Activated naive CD8-positive, alpha-beta T cell treated with anti-CD3 and anti-CD28 coated beads, Interleukin-2, amount 50 U/mL, for 16 hours (primary cell): ENCODE data around the gene PRMT1.

Experiments used
- DNase-seq: peaks from one replicate; pipeline ENCODE4 v3.0.0-alpha.2; 2020; ENCODE audit warnings: low read depth, low spot score

PRMT1 gene

GRCh38 chr19:49688531-49689132 is 11.6 kb downstream of the PRMT1 start:
- no peak for DNase-seq

GRCh38 chr19:49689133-49690078 is 12.3 kb downstream of the PRMT1 start, which contains the start of gene ADM5:
Gene ADM5 (plus strand): TSS chr19:49689594. CDS start chr19:49689838, 244 bp downstream.
- DNase-seq, result no peak

- DNase-seq, result no peak
These were observed 13.1 kb downstream of the PRMT1 start for GRCh38 chr19:49690079-49690655.

GRCh38 chr19:49690656-49691242 is 13.7 kb downstream of the PRMT1 start, which contains the start of gene CPT1C:
Gene CPT1C (plus strand): TSS chr19:49691116. CDS start chr19:49692253, 1,137 bp downstream.
- DNase-seq, result no peak

- DNase-seq, result no peak
These were observed 14.4 kb downstream of the PRMT1 start for GRCh38 chr19:49691243-49692146.

GRCh38 chr19:49692147-49692506 is 15.1 kb downstream of the PRMT1 start:
- no peak for DNase-seq

- DNase-seq, result no peak
These were observed 19.0 kb downstream of the PRMT1 start for GRCh38 chr19:49696115-49696514.

GRCh38 chr19:49696865-49697264 is 19.8 kb downstream of the PRMT1 start:
- no peak for DNase-seq

- no peak for DNase-seq
These were observed 22.3 kb downstream of the PRMT1 start for GRCh38 chr19:49699364-49699763.

- no peak for DNase-seq
These were observed 23.5 kb downstream of the PRMT1 start for GRCh38 chr19:49700563-49700962.

- DNase-seq, result no peak
These were observed 24.3 kb downstream of the PRMT1 start for GRCh38 chr19:49701271-49701786.

GRCh38 chr19:49704888-49705642 is 28.0 kb downstream of the PRMT1 start:
- no peak for DNase-seq

GRCh38 chr19:49705919-49706318 is 28.8 kb downstream of the PRMT1 start:
- no peak for DNase-seq

GRCh38 chr19:49710372-49710951 is 33.4 kb downstream of the PRMT1 start:
- no peak for DNase-seq

- no peak for DNase-seq
These were observed 35.4 kb downstream of the PRMT1 start for GRCh38 chr19:49712397-49712859.

- no peak for DNase-seq
These were observed 36.3 kb downstream of the PRMT1 start for GRCh38 chr19:49713236-49713845.

GRCh38 chr19:49716154-49716553 is 39.1 kb downstream of the PRMT1 start:
- DNase-seq, result no peak

- no peak for DNase-seq
These were observed 41.4 kb downstream of the PRMT1 start for GRCh38 chr19:49718511-49718910.

- no peak for DNase-seq
These were observed 41.9 kb downstream of the PRMT1 start for GRCh38 chr19:49718991-49719390.
